BLaER1 (cell line): Measurements from ENCODE around the gene SCGB3A2.

Experiments used
- H3K27ac ChIP-seq: shearing (Covaris generic); formaldehyde crosslinking; 2 replicates; pipeline ENCODE4 v1.8.1; 2022
- H3K27me3 ChIP-seq: shearing (Covaris generic); formaldehyde crosslinking; 2 replicates; pipeline ENCODE4 v1.8.1; 2022
- H3K36me3 ChIP-seq: shearing (Covaris generic); formaldehyde crosslinking; 2 replicates; pipeline ENCODE4 v1.8.1; 2022
- H3K4me1 ChIP-seq: shearing (Covaris generic); formaldehyde crosslinking; 2 replicates; pipeline ENCODE4 v1.8.1; 2022
- H3K4me2 ChIP-seq: shearing (Covaris generic); formaldehyde crosslinking; 2 replicates; pipeline ENCODE4 v1.8.1; 2022
- H3K4me3 ChIP-seq: shearing (Covaris generic); formaldehyde crosslinking; 2 replicates; pipeline ENCODE4 v1.8.1; 2022
- H3K9ac ChIP-seq: shearing (Covaris generic); formaldehyde crosslinking; 2 replicates; pipeline ENCODE4 v1.8.1; 2022
- H3K9me3 ChIP-seq: shearing (Covaris generic); formaldehyde crosslinking; 2 replicates; pipeline ENCODE4 v1.8.1; 2022
- H4K20me1 ChIP-seq: shearing (Covaris generic); formaldehyde crosslinking; 2 replicates; pipeline ENCODE4 v1.8.1; 2022
- Cebpa-rat ChIP-seq: shearing (Covaris generic); IDR thresholded peaks from 2 replicates; pipeline ENCODE4 v1.8.1; 2022

Gene SCGB3A2

GRCh38 chr5:147901599-147902039 is 23.1 kb downstream of the SCGB3A2 start:
- Histone ChIP-seq H4K20me1 (no peaks in the 10 kb centered on the region), H3K4me1 (no peaks in the 10 kb centered on the region), H3K4me2 (no peak overlapping the region), H3K27ac (no peak overlapping the region), H3K27me3 (no peaks in the 10 kb centered on the region), H3K9ac (no peak overlapping the region), H3K9me3 (no peaks in the 10 kb centered on the region), H3K36me3 (no peaks in the 10 kb centered on the region), H3K4me3 (no peak overlapping the region)
- no peak for TF ChIP-seq Cebpa-rat

- Histone ChIP-seq H3K27ac (no peak overlapping the region), H3K36me3 (no peaks in the 10 kb centered on the region), H3K9ac (no peak overlapping the region), H4K20me1 (no peaks in the 10 kb centered on the region), H3K4me3 (no peak overlapping the region), H3K4me2 (no peak overlapping the region), H3K27me3 (no peaks in the 10 kb centered on the region), H3K4me1 (no peaks in the 10 kb centered on the region), H3K9me3 (no peaks in the 10 kb centered on the region)
- TF ChIP-seq Cebpa-rat = no peak
Measured at GRCh38 chr5:147902609-147903115, 24.2 kb downstream of the SCGB3A2 start.

- Histone ChIP-seq H3K4me2 (no peak overlapping the region), H3K27me3 (no peaks in the 10 kb centered on the region), H3K4me3 (no peak overlapping the region), H4K20me1 (no peaks in the 10 kb centered on the region), H3K9me3 (no peaks in the 10 kb centered on the region), H3K36me3 (no peaks in the 10 kb centered on the region), H3K27ac (no peak overlapping the region), H3K9ac (no peak overlapping the region), H3K4me1 (no peaks in the 10 kb centered on the region)
- no peak for TF ChIP-seq Cebpa-rat
Measured at GRCh38 chr5:147904110-147904509, 25.6 kb downstream of the SCGB3A2 start.

- Histone ChIP-seq H3K9ac (no peak within 1 kb of the TSS), H4K20me1 (no peaks in the 10 kb centered on the region), H3K4me2 (no peak within 1 kb of the TSS), H3K27me3 (no peaks in the 10 kb centered on the region), H3K9me3 (no peaks in the 10 kb centered on the region), H3K36me3 (no peaks in the 10 kb centered on the region), H3K27ac (no peak within 1 kb of the TSS), H3K4me1 (no peaks in the 10 kb centered on the region), H3K4me3 (no peak within 1 kb of the TSS)
- TF ChIP-seq Cebpa-rat = no peak
Measured at GRCh38 chr5:147906326-147907095, 28.0 kb downstream of the SCGB3A2 start, which contains the start of gene C5orf46. C5orf46 (minus strand) TSS chr5:147906538; CDS start chr5:147906501, 37 bp downstream.

- H3K27me3 ChIP-seq = no peaks in the 10 kb centered on the region
- H3K9ac ChIP-seq = no peak overlapping the region
- H3K9me3 ChIP-seq = no peaks in the 10 kb centered on the region
- no peak overlapping the region for H3K4me3 ChIP-seq
- no peaks in the 10 kb centered on the region for H3K36me3 ChIP-seq
- no peak overlapping the region for H3K27ac ChIP-seq
- H3K4me2 ChIP-seq = no peak overlapping the region
- no peaks in the 10 kb centered on the region for H4K20me1 ChIP-seq
- TF ChIP-seq Cebpa-rat = no peak
- no peaks in the 10 kb centered on the region for H3K4me1 ChIP-seq
Measured at GRCh38 chr5:147911427-147911826, 32.9 kb downstream of the SCGB3A2 start.

GRCh38 chr5:147912011-147912410 is 33.5 kb downstream of the SCGB3A2 start:
- Histone ChIP-seq H3K9me3 (no peaks in the 10 kb centered on the region), H3K4me2 (no peak overlapping the region), H3K27ac (no peak overlapping the region), H3K4me3 (no peak overlapping the region), H4K20me1 (no peaks in the 10 kb centered on the region), H3K27me3 (no peaks in the 10 kb centered on the region), H3K9ac (no peak overlapping the region), H3K36me3 (no peaks in the 10 kb centered on the region), H3K4me1 (no peaks in the 10 kb centered on the region)
- no peak for TF ChIP-seq Cebpa-rat

- Histone ChIP-seq H3K9ac (no peak overlapping the region), H3K27me3 (no peaks in the 10 kb centered on the region), H3K4me2 (no peak overlapping the region), H3K27ac (no peak overlapping the region), H3K9me3 (no peaks in the 10 kb centered on the region), H3K4me3 (no peak overlapping the region), H3K4me1 (no peaks in the 10 kb centered on the region), H4K20me1 (no peaks in the 10 kb centered on the region), H3K36me3 (no peaks in the 10 kb centered on the region)
- TF ChIP-seq Cebpa-rat = no peak
Measured at GRCh38 chr5:147913786-147914185, 35.3 kb downstream of the SCGB3A2 start.

GRCh38 chr5:147918101-147918685 is 39.7 kb downstream of the SCGB3A2 start:
- Histone ChIP-seq H3K4me3 (no peak overlapping the region), H3K9me3 (no peaks in the 10 kb centered on the region), H3K27me3 (no peaks in the 10 kb centered on the region), H4K20me1 (no peaks in the 10 kb centered on the region), H3K27ac (no peak overlapping the region), H3K4me2 (no peak overlapping the region), H3K36me3 (no peaks in the 10 kb centered on the region), H3K9ac (no peak overlapping the region), H3K4me1 (no peaks in the 10 kb centered on the region)
- no peak for TF ChIP-seq Cebpa-rat

- Histone ChIP-seq H3K27ac (no peak overlapping the region), H3K9me3 (no peaks in the 10 kb centered on the region), H3K4me3 (no peak overlapping the region), H3K27me3 (no peaks in the 10 kb centered on the region), H3K4me2 (no peak overlapping the region), H3K36me3 (no peaks in the 10 kb centered on the region), H3K4me1 (no peaks in the 10 kb centered on the region), H3K9ac (no peak overlapping the region), H4K20me1 (no peaks in the 10 kb centered on the region)
- no peak for TF ChIP-seq Cebpa-rat
Measured at GRCh38 chr5:147918899-147919298, 40.4 kb downstream of the SCGB3A2 start.

- H3K4me3 ChIP-seq = no peak overlapping the region
- no peak for TF ChIP-seq Cebpa-rat
- H3K36me3 ChIP-seq = no peaks in the 10 kb centered on the region
- no peaks in the 10 kb centered on the region for H3K4me1 ChIP-seq
- H3K27ac ChIP-seq = no peak overlapping the region
- no peak overlapping the region for H3K4me2 ChIP-seq
- H3K9me3 ChIP-seq = no peaks in the 10 kb centered on the region
- H3K27me3 ChIP-seq = no peaks in the 10 kb centered on the region
- H4K20me1 ChIP-seq = no peaks in the 10 kb centered on the region
- H3K9ac ChIP-seq = no peak overlapping the region
Measured at GRCh38 chr5:147920420-147921030, 42.0 kb downstream of the SCGB3A2 start.
